ENCODE measurements around the gene CTDP1.

CTDP1 gene

GRCh38 chr18:79747156-79747845, 67.7 kb downstream of the CTDP1 start:
- Histone ChIP-seq H3K4me2 (ENCODE audit: low read length) (no peak overlapping the region), H3K27me3 (ENCODE audit: insufficient read depth, low read length) (no peaks in the 10 kb centered on the region)

DNA sequence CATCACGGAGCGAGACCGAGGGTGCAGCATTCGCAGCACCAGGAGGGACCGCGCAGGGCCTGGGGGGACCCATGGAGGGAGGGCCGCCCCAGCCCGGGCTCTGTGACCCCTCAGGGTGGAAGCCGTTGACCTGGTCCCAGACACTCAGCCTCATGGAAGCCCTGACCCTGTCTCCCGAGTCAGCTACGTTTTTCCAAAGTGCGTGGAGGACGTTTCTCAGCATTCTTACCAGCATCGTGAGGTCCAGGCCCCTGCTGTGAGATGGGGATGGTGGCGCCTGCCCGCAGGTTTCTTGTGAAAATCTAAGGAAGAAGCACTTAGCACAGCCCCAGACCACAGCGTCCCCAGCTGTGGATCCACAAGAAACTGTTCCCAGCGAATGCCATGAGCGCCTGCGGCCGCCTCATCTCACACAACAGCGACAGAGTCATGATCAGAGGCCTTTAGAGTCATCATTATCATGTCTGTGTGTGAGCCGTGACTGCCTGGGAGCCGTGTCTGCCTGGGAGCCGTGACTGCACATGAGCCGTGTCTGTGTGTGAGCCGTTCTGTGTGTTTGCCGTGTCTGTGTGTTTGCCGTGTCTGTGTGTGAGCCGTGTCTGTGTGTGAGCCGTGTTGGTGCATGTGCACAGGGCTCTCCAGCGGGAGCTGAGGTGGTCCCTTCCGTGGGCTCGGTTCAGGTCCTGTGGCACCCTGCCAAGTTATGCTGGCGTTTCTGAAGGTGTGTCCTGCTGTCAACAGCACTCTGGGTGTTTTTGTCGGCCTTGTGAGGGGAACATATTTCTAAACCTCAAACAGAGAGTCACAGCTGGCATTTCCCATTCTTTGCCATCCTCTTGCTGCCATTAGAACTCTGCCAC, 68.9 kb downstream of the CTDP1 start:
- H3K9me2 ChIP-seq (ENCODE audit: low read depth, low read length), result no peaks in the 10 kb centered on the region
- no peaks in the 10 kb centered on the region for H4K20me1 ChIP-seq (ENCODE audit: insufficient read depth, low read length)
- no peaks in the 10 kb centered on the region for H3K27me3 ChIP-seq (ENCODE audit: insufficient read depth, low read length)
- H3K4me2 ChIP-seq (ENCODE audit: low read length), result no peak overlapping the region
- no peak overlapping the region for H3K9ac ChIP-seq (ENCODE audit: low read length)
- no peaks in the 10 kb centered on the region for H3F3A ChIP-seq (ENCODE audit: insufficient read depth, low read length)
- TF ChIP-seq EZH2 (IDR thresholded peaks at IDR 0.05; ENCODE audit: borderline replicate concordance, low read length), result no peak
- TF ChIP-seq, protein P1, sequence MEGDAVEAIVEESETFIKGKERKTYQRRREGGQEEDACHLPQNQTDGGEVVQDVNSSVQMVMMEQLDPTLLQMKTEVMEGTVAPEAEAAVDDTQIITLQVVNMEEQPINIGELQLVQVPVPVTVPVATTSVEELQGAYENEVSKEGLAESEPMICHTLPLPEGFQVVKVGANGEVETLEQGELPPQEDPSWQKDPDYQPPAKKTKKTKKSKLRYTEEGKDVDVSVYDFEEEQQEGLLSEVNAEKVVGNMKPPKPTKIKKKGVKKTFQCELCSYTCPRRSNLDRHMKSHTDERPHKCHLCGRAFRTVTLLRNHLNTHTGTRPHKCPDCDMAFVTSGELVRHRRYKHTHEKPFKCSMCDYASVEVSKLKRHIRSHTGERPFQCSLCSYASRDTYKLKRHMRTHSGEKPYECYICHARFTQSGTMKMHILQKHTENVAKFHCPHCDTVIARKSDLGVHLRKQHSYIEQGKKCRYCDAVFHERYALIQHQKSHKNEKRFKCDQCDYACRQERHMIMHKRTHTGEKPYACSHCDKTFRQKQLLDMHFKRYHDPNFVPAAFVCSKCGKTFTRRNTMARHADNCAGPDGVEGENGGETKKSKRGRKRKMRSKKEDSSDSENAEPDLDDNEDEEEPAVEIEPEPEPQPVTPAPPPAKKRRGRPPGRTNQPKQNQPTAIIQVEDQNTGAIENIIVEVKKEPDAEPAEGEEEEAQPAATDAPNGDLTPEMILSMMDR (IDR thresholded peaks at IDR 0.05; ENCODE audit: low read length), result no peak
- H3K36me3 ChIP-seq (ENCODE audit: insufficient read depth, low read length), result peaks cover 42% of the 10 kb centered on the region
- no peaks in the 10 kb centered on the region for H3K4me1 ChIP-seq (ENCODE audit: insufficient read depth, low read length, severe bottlenecking)
- no peak overlapping the region for H2AFZ ChIP-seq (ENCODE audit: low read length)
- H3K27ac ChIP-seq (ENCODE audit: low read depth, low read length, poor library complexity, severe bottlenecking), result no peak overlapping the region
- no peaks in the 10 kb centered on the region for H3K9me3 ChIP-seq (ENCODE audit: low read length)
- H3K79me2 ChIP-seq (ENCODE audit: insufficient read depth, low read length), result no peaks in the 10 kb centered on the region
- H3K4me3 ChIP-seq (ENCODE audit: low read depth, low read length, poor library complexity, severe bottlenecking), result no peak overlapping the region

More at GRCh38 chr18:79747156-79747845, 67.7 kb downstream of the CTDP1 start:
- TF ChIP-seq, protein P1 (IDR thresholded peaks at IDR 0.05; ENCODE audit: low read length), result no peak
- TF ChIP-seq EZH2 (IDR thresholded peaks at IDR 0.05; ENCODE audit: borderline replicate concordance, low read length), result no peak
- Histone ChIP-seq H3K36me3 (ENCODE audit: insufficient read depth, low read length) (peaks cover 45% of the 10 kb centered on the region), H3K4me1 (ENCODE audit: insufficient read depth, low read length, severe bottlenecking) (no peaks in the 10 kb centered on the region), H3K9me3 (ENCODE audit: low read length) (no peaks in the 10 kb centered on the region), H3K9ac (ENCODE audit: low read length) (no peak overlapping the region), H3K27ac (ENCODE audit: low read depth, low read length, poor library complexity, severe bottlenecking) (no peak overlapping the region), H2AFZ (ENCODE audit: low read length) (no peak overlapping the region), H3K4me3 (ENCODE audit: low read depth, low read length, poor library complexity, severe bottlenecking) (no peak overlapping the region), H4K20me1 (ENCODE audit: insufficient read depth, low read length) (no peaks in the 10 kb centered on the region), H3K9me2 (ENCODE audit: low read depth, low read length) (no peaks in the 10 kb centered on the region), H3K79me2 (ENCODE audit: insufficient read depth, low read length) (no peaks in the 10 kb centered on the region), H3F3A (ENCODE audit: insufficient read depth, low read length) (no peaks in the 10 kb centered on the region)

DNA sequence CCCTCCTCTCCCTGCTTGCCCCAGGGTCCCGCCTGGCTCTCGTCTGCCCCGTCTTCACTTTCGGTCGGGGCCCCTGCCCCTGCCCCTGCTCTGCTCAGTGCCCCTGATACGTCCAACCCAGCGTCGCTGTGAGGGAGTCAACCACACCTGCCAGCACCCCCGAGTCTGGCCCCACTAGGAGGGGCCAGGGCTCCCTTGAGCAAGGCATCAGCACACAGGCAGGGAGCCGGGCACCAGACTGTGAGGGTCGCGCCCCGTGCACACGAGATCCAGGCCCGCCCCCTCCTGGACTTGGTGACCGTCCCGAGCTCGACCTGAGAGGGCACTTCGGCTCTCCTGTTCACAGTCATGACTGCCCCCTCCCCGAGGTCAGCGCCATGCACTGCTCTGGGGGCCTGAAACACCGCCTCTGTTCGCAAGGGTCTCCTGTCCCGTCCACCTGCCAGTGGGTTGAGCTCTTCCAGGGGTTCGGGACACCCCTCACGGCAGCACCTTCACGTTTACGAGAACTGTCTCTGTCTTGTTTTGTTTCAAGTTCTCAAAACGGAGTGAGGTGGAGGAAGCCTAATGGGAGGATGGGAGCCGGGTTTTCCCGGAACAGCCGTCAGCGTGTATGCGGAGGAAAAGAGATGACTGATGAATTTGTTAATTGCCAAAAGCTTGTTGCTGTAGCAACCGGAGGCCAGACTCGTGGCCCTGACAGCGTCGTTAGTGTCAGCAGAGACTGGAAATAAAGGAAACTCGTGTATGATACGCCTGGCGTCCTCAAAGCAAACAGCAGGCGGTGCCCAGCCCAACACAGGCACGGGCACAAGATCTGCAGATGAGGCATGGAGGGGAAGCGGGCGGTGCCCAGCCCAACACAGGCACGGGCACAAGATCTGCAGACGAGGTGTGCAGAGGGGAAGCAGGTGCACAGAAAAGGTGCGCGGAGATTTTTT, 69.9 kb downstream of the CTDP1 start:
- no peak overlapping the region for H3K27ac ChIP-seq (ENCODE audit: low read depth, low read length, poor library complexity, severe bottlenecking)
- H3K4me3 ChIP-seq (ENCODE audit: low read depth, low read length, poor library complexity, severe bottlenecking), result no peak overlapping the region
- no peak overlapping the region for H3K9ac ChIP-seq (ENCODE audit: low read length)
- no peaks in the 10 kb centered on the region for H4K20me1 ChIP-seq (ENCODE audit: insufficient read depth, low read length)
- no peak overlapping the region for H2AFZ ChIP-seq (ENCODE audit: low read length)
- no peaks in the 10 kb centered on the region for H3F3A ChIP-seq (ENCODE audit: insufficient read depth, low read length)
- H3K4me1 ChIP-seq (ENCODE audit: insufficient read depth, low read length, severe bottlenecking), result no peaks in the 10 kb centered on the region
- TF ChIP-seq, protein P1 (IDR thresholded peaks at IDR 0.05; ENCODE audit: low read length), result no peak
- TF ChIP-seq EZH2 (IDR thresholded peaks at IDR 0.05; ENCODE audit: borderline replicate concordance, low read length), result no peak
- peaks cover 46% of the 10 kb centered on the region for H3K36me3 ChIP-seq (ENCODE audit: insufficient read depth, low read length)
- no peaks in the 10 kb centered on the region for H3K9me3 ChIP-seq (ENCODE audit: low read length)
- H3K27me3 ChIP-seq (ENCODE audit: insufficient read depth, low read length), result no peaks in the 10 kb centered on the region
- H3K4me2 ChIP-seq (ENCODE audit: low read length), result no peak overlapping the region
- no peaks in the 10 kb centered on the region for H3K79me2 ChIP-seq (ENCODE audit: insufficient read depth, low read length)
- H3K9me2 ChIP-seq (ENCODE audit: low read depth, low read length), result no peaks in the 10 kb centered on the region

All from OCI-LY1 (cell line).